HepG2 (cell line): Measurements from ENCODE around the gene FIBCD1. TPM values are rescaled to one million over a fixed set of nuclear protein-coding genes. Genes with fewer than 3 reads are reported as not detected.

ENCODE experiments used
- BRCA1 ChIP-seq: sonication (generic); formaldehyde crosslinking; IDR thresholded peaks from 2 replicates; pipeline ENCODE4 v1.4.0; 2020; ENCODE audit warnings: missing genetic modification reagents
- GLI4 ChIP-seq: sonication (generic); formaldehyde crosslinking; IDR thresholded peaks from 2 replicates; pipeline ENCODE4 v1.5.1; 2020; ENCODE audit warnings: missing genetic modification reagents, mild to moderate bottlenecking, moderate library complexity, borderline replicate concordance
- HNF1B ChIP-seq: sonication (generic); formaldehyde crosslinking; IDR thresholded peaks from 2 replicates; pipeline ENCODE4 v1.5.1; 2020; ENCODE audit warnings: mild to moderate bottlenecking, moderate library complexity, missing genetic modification reagents
- SOX13 ChIP-seq, 3 experiments: fragments of 450-650 bp in 1 of 3; sonication (generic) in 1 of 3; formaldehyde crosslinking in 1 of 3; IDR thresholded peaks in 2 of 3; conservative IDR thresholded peaks in 1 of 3; 2 replicates each; pipeline versions ENCODE4 v1.5.0 to v1.6.1; 2016 to 2020; ENCODE audit warnings: antibody characterized with exemption in 1 of 3, mild to moderate bottlenecking in 1 of 3, missing compliant biosample characterization in 1 of 3, missing genetic modification reagents in 1 of 3, moderate library complexity in 1 of 3
- YY1 ChIP-seq: IDR thresholded peaks from 2 replicates; pipeline ENCODE4 v1.6.1; 2011; ENCODE audit warnings: low read length, low read depth, moderate library complexity, mild to moderate bottlenecking; ENCODE audit not compliant: insufficient read depth, insufficient replicate concordance
- ZBTB26 ChIP-seq: IDR thresholded peaks from 2 replicates; pipeline ENCODE4 v1.6.1; 2016; ENCODE audit warnings: missing compliant biosample characterization, missing genetic modification reagents, borderline replicate concordance
- ZBTB37 ChIP-seq: sonication (generic); formaldehyde crosslinking; IDR thresholded peaks from 2 replicates; pipeline ENCODE4 v1.4.0; 2020; ENCODE audit warnings: mild to moderate bottlenecking, missing genetic modification reagents
- ZNF367 ChIP-seq: sonication (generic); formaldehyde crosslinking; IDR thresholded peaks from 2 replicates; pipeline ENCODE4 v1.4.0; 2020; ENCODE audit warnings: missing genetic modification reagents, borderline replicate concordance
- ZNF441 ChIP-seq: sonication (generic); formaldehyde crosslinking; IDR thresholded peaks from 2 replicates; pipeline ENCODE4 v1.7.0; 2021; ENCODE audit warnings: missing genetic modification reagents, borderline replicate concordance
- ZNF746 ChIP-seq: sonication (generic); formaldehyde crosslinking; IDR thresholded peaks from 2 replicates; pipeline ENCODE4 v1.8.0; 2022; ENCODE audit warnings: mild to moderate bottlenecking, missing genetic modification reagents
- polyA plus RNA-seq, 8 experiments: library from polyadenylated mRNA; depleted of rRNA in 3 of 8; stranded (reverse) in 7 of 8; unstranded in 1 of 8; fragments of >200 nt; fragmentation: Illumina TruSeq in 4 of 8; extraction: Trizol in 4 of 8; gene quantifications; 2 replicates each; pipeline versions ENCODE4 v1.2.1 to v1.2.3, GENCODE V29; 2011 to 2016; ENCODE audit warnings: low read depth in 4 of 8, missing spikeins in 1 of 8, mixed read lengths in 1 of 8; ENCODE audit not compliant: insufficient read depth in 1 of 8
- total RNA-seq, 5 experiments: library from RNA; depleted of rRNA; stranded (reverse); fragments of >200 nt; fragmentation: Illumina TruSeq; extraction: Trizol; gene quantifications; 2 replicates each; pipeline ENCODE4 v1.2.3, GENCODE V29; 2016; ENCODE audit warnings: low read depth in 1 of 5

The FIBCD1 gene
- total and polyA plus RNA-seq, 2 of the 13 experiments (the other 11 are each of a cell fraction or from before 2014, with no cell fraction given): 0.55 to 0.89 TPM

- TF ChIP-seq HNF1B (CRISPR knock-in tag) (no peak), GLI4 (CRISPR knock-in tag) (no peak), ZBTB26 (CRISPR knock-in tag) (no peak), YY1 (no peak), SOX13 (IDR thresholded peaks at IDR 0.05) (no peak), SOX13 (CRISPR knock-in tag; conservative IDR thresholded peaks at IDR 0.05 in 1 of 2, IDR thresholded peaks at IDR 0.05 in 1 of 2) (no peak), ZNF441 (CRISPR knock-in tag) (no peak), ZNF367 (CRISPR knock-in tag) (no peak), ZBTB37 (CRISPR knock-in tag) (no peak), ZNF746 (CRISPR knock-in tag) (no peak), BRCA1 (CRISPR knock-in tag) (no peak)
Observed at GRCh38 chr9:130981756-130982137, 42.7 kb upstream of the FIBCD1 start (continued).
